Gastrocnemius medialis (tissue), 4 donors: ENCODE results near the gene GBP7.

Source experiments
- POLR2A ChIP-seq, 2 donors: fragments of 450-650 bp; IDR thresholded peaks; one replicate each; pipeline ENCODE4 v1.6.1; 2017; ENCODE audit warnings: antibody characterized with exemption in 2 of 2, mild to moderate bottlenecking in 2 of 2, moderate library complexity in 2 of 2
- TF ChIP-seq, protein P1 (sequence below), 5 experiments: fragments of 450-650 bp in 3 of 5; fragments of 200-600 bp in 2 of 5; sonication (generic) in 2 of 5; IDR thresholded peaks in 4 of 5; conservative IDR thresholded peaks in 1 of 5; 1 replicate in 4 of 5; 2 replicates in 1 of 5; pipeline ENCODE4 v1.5.1; 2016 to 2019; ENCODE audit warnings: antibody characterized with exemption in 5 of 5, mild to moderate bottlenecking in 3 of 5, moderate library complexity in 3 of 5

DNA sequence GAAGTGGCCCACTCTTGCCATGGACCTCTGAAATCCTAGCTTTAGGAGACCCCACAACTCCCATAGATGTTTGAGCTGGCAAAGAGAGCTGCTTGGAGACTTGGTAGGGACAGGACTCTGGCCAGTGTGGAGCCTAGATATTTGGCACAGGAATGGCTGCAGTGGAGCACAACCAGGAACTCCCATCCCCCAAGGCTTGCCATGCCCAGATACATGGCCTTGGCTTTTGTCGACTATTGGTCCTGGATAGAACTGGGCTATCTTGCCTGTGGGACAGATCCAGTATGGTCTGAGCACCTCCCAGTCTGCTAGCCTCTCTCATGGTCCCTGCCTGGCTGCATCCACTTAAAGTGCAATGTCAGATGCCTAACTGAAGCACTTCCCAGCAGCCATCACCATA, 42.1 kb downstream of the GBP7 start:
- TF ChIP-seq, protein P1, sequence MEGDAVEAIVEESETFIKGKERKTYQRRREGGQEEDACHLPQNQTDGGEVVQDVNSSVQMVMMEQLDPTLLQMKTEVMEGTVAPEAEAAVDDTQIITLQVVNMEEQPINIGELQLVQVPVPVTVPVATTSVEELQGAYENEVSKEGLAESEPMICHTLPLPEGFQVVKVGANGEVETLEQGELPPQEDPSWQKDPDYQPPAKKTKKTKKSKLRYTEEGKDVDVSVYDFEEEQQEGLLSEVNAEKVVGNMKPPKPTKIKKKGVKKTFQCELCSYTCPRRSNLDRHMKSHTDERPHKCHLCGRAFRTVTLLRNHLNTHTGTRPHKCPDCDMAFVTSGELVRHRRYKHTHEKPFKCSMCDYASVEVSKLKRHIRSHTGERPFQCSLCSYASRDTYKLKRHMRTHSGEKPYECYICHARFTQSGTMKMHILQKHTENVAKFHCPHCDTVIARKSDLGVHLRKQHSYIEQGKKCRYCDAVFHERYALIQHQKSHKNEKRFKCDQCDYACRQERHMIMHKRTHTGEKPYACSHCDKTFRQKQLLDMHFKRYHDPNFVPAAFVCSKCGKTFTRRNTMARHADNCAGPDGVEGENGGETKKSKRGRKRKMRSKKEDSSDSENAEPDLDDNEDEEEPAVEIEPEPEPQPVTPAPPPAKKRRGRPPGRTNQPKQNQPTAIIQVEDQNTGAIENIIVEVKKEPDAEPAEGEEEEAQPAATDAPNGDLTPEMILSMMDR (IDR thresholded peaks at IDR 0.05 in 4 of 5, conservative IDR thresholded peaks at IDR 0.05 in 1 of 5) = no peak
- TF ChIP-seq POLR2A (IDR thresholded peaks at IDR 0.05) = no peak
